IMR-90 (cell line): ENCODE data around the gene RBM8A. TPM values are rescaled to one million over a fixed set of nuclear protein-coding genes. Genes with fewer than 3 reads are reported as not detected.

ENCODE experiments used
- ATAC-seq: fragments of 200-7000 bp; cut with Tn5 transposase; 2 replicates; pipeline ENCODE4 v1.9.1; 2020; ENCODE audit warnings: low read depth, mild to moderate bottlenecking, moderate library complexity
- BruUV-seq: library from RNA; stranded (reverse); fragments of 400-500 nt; replicated peaks from 2 replicates; lab custom pipeline; 2021; lab: Mats Ljungman, UMichigan
- CTCF ChIA-PET: fragments of 300-600 bp; formaldehyde crosslinking; extraction: SDS; loops from one replicate; lab custom pipeline; 2021; ENCODE audit warnings: antibody characterized with exemption; lab: Yijun Ruan, JAX
- POLR2A ChIA-PET: fragments of 300-600 bp; sonication (Branson Sonifier 250); formaldehyde crosslinking; loops from one replicate; lab custom pipeline; 2022; ENCODE audit warnings: antibody characterized with exemption; ENCODE audit not compliant: unreplicated experiment; lab: Charles Lee
- DNase-seq: peaks from one replicate; pipeline ENCODE4 v3.0.0; 2013
- H2AFZ ChIP-seq: replicated peaks from 2 replicates; pipeline ENCODE3; 2013; ENCODE audit warnings: low read length, mild to moderate bottlenecking; ENCODE audit not compliant: poor library complexity
- H2AK5ac ChIP-seq: 2 replicates; pipeline ENCODE4 v1.6.1; 2013; ENCODE audit warnings: low read depth, low read length, inconsistent platforms
- H2AK9ac ChIP-seq: replicated peaks from 2 replicates; pipeline ENCODE3; 2013; ENCODE audit warnings: mild to moderate bottlenecking, low read depth, low read length, moderate library complexity; ENCODE audit not compliant: poor library complexity
- H2BK120ac ChIP-seq: 2 replicates; pipeline ENCODE4 v1.6.1; 2013; ENCODE audit warnings: low read depth, low read length, inconsistent platforms
- H2BK15ac ChIP-seq: 3 replicates; pipeline ENCODE4 v1.6.1; 2013; ENCODE audit warnings: low read depth, low read length, inconsistent platforms
- H2BK20ac ChIP-seq: 2 replicates; pipeline ENCODE4 v1.6.1; 2013; ENCODE audit warnings: low read depth, mild to moderate bottlenecking, inconsistent platforms, low read length, moderate library complexity
- H2BK5ac ChIP-seq: 2 replicates; pipeline ENCODE4 v1.6.1; 2013; ENCODE audit warnings: mild to moderate bottlenecking, low read depth, low read length, inconsistent platforms; ENCODE audit not compliant: poor library complexity, severe bottlenecking
- H3K14ac ChIP-seq: replicated peaks from 2 replicates; pipeline ENCODE4 v1.6.1; 2013; ENCODE audit warnings: low read depth, low read length, inconsistent platforms
- H3K18ac ChIP-seq: 2 replicates; pipeline ENCODE4 v1.6.1; 2013; ENCODE audit warnings: low read depth, low read length, control low read depth
- H3K23ac ChIP-seq: 2 replicates; pipeline ENCODE4 v1.6.1; 2013; ENCODE audit warnings: low read depth, low read length, inconsistent platforms
- H3K27ac ChIP-seq: 2 replicates; pipeline ENCODE4 v1.5.1; 2013; ENCODE audit warnings: mild to moderate bottlenecking, control low read depth, low read length; ENCODE audit not compliant: insufficient read depth
- H3K27me3 ChIP-seq: 2 replicates; pipeline ENCODE4 v1.6.1; 2013; ENCODE audit warnings: low read length; ENCODE audit not compliant: control insufficient read depth, insufficient read depth
- H3K36me3 ChIP-seq: 2 replicates; pipeline ENCODE4 v1.6.1; 2013; ENCODE audit warnings: low read length, mixed read lengths; ENCODE audit not compliant: control insufficient read depth, insufficient read depth
- H3K4ac ChIP-seq: 2 replicates; pipeline ENCODE4 v1.6.1; 2013; ENCODE audit warnings: low read depth, low read length, inconsistent platforms
- H3K4me1 ChIP-seq: 2 replicates; pipeline ENCODE4 v1.6.1; 2013; ENCODE audit warnings: low read length, mixed read lengths; ENCODE audit not compliant: control insufficient read depth, insufficient read depth
- H3K4me2 ChIP-seq: 2 replicates; pipeline ENCODE4 v1.6.1; 2013; ENCODE audit warnings: low read depth, mild to moderate bottlenecking, control low read depth, low read length, moderate library complexity
- H3K4me3 ChIP-seq: 2 replicates; pipeline ENCODE4 v1.5.1; 2013; ENCODE audit warnings: low read depth, mild to moderate bottlenecking, control low read depth, low read length, moderate library complexity; ENCODE audit not compliant: insufficient read depth
- H3K56ac ChIP-seq: 2 replicates; pipeline ENCODE4 v1.6.1; 2013; ENCODE audit warnings: low read length, inconsistent platforms; ENCODE audit not compliant: insufficient read depth; ENCODE audit errors: extremely low read depth
- H3K79me1 ChIP-seq, 2 experiments: 2 replicates each; pipeline ENCODE4 v1.6.1; 2013; ENCODE audit warnings: low read length in 2 of 2, inconsistent platforms in 1 of 2, low read depth in 1 of 2
- H3K9ac ChIP-seq: 2 replicates; pipeline ENCODE4 v1.6.1; 2013; ENCODE audit warnings: low read depth, low read length, control low read depth
- H3K9me1 ChIP-seq: 2 replicates; pipeline ENCODE4 v1.6.1; 2013; ENCODE audit warnings: low read length, inconsistent platforms; ENCODE audit not compliant: insufficient read depth
- H3K9me3 ChIP-seq: 2 replicates; pipeline ENCODE4 v1.6.1; 2013; ENCODE audit warnings: low read length; ENCODE audit not compliant: control insufficient read depth, insufficient read depth
- H4K20me1 ChIP-seq: 2 replicates; pipeline ENCODE4 v1.6.1; 2013; ENCODE audit warnings: low read length, inconsistent platforms; ENCODE audit not compliant: insufficient read depth
- H4K5ac ChIP-seq: 2 replicates; pipeline ENCODE4 v1.6.1; 2013; ENCODE audit warnings: mild to moderate bottlenecking, low read depth, low read length, control low read depth
- H4K8ac ChIP-seq, 2 experiments: 2 replicates each; pipeline ENCODE4 v1.6.1; 2013; ENCODE audit warnings: low read depth in 2 of 2, low read length in 2 of 2, control low read depth in 1 of 2, inconsistent platforms in 1 of 2
- H4K91ac ChIP-seq: 2 replicates; pipeline ENCODE4 v1.6.1; 2013; ENCODE audit warnings: low read depth, low read length, inconsistent platforms; ENCODE audit not compliant: insufficient read depth
- CEBPB ChIP-seq: IDR thresholded peaks from 2 replicates; pipeline ENCODE4 v1.6.1; 2012; ENCODE audit warnings: low read depth, low read length, improper control_type of control experiment
- MAFK ChIP-seq: IDR thresholded peaks from 2 replicates; pipeline ENCODE4 v1.6.1; 2012; ENCODE audit warnings: low read depth, low read length, improper control_type of control experiment
- WGBS, 2 experiments: methylation state at CpG; one replicate each; pipeline versions ENCODE4 v1.1.5 to v1.1.7; 2013; ENCODE audit warnings: missing lambda C conversion rate in 2 of 2; ENCODE audit not compliant: insufficient read length in 1 of 2; ENCODE audit errors: extremely low coverage in 2 of 2; 5-methylcytosine and 5-hydroxymethylcytosine counted together
- dilution Hi-C: fragments of 300-500 bp; cut with HindIII; formaldehyde crosslinking; loops from one replicate; pipeline ENCODE4 v1.14.3; 2018; ENCODE audit warnings: low sequenced_read_pairs; ENCODE audit not compliant: unreplicated experiment
- in situ Hi-C: fragments of 300-500 bp; cut with MboI; formaldehyde crosslinking; loops from 3 replicates; pipeline ENCODE4 v1.14.3; 2019; ENCODE audit warnings: low sequenced_read_pairs, inconsistent platforms, mixed read lengths
- intact Hi-C: fragments of 100-400 bp; cut with micrococcal nuclease; formaldehyde crosslinking; loops from 2 replicates; pipeline ENCODE4 v1.10.0; 2022
- polyA plus RNA-seq, 3 experiments: library from polyadenylated mRNA; depleted of rRNA; stranded (reverse); fragments of >200 nt; gene quantifications; 2 replicates each; pipeline ENCODE4 v1.2.3, GENCODE V29; 2012; ENCODE audit warnings: low replicate concordance in 1 of 3
- total RNA-seq: library from RNA; depleted of rRNA; stranded (reverse); fragments of >200 nt; gene quantifications from 2 replicates; pipeline ENCODE4 v1.2.3, GENCODE V29; 2012

Gene RBM8A
- total and polyA plus RNA-seq, 2 of the 4 experiments (the other 2 are of a cell fraction) = 94.1 to 251 TPM

DNA sequence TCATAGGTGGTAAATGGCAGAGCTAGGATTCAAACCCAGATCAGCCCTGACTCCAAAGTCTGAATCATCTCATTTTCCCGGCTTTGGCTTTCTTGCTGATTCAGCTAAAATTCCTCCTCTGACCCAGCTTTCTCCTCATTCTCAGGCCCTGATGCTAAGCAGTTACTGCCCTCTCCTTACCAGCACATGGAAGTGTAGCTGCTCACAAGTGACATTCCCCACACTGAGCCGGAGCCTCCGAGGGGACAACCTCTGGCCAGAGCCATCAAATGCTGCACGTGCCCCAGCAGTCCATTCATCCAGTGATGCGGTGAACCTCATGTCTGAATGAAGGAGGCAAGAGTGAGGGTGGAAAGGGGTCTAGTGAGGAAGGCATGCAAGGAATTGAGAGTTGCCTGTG is 28.5 kb downstream of the RBM8A start:
- Histone ChIP-seq H3K4me1 (no peaks in the 10 kb centered on the region), H2BK20ac (no peak overlapping the region), H2BK5ac (no peak overlapping the region), H3K9ac (no peak overlapping the region), H3K36me3 (no peaks in the 10 kb centered on the region), H3K4me3 (no peak overlapping the region), H3K14ac (no peak overlapping the region), H3K4ac (0 out of 2 replicates have a peak overlapping the region, but pooled peaks have one; percentile 7), H3K9me1 (peaks cover 10% of the 10 kb centered on the region; the same call in 1 of the 2 replicates), H2BK15ac (no peak overlapping the region), H4K91ac (no peak overlapping the region), H2AFZ (no peak overlapping the region), H3K56ac (no peak overlapping the region), H3K9me3 (no peaks in the 10 kb centered on the region), H3K79me1 (no peaks in the 10 kb centered on the region), H3K18ac (no peak overlapping the region), H3K27ac (no peak overlapping the region), H2AK5ac (no peak overlapping the region), H3K27me3 (no peaks in the 10 kb centered on the region), H4K8ac (no peak overlapping the region), H4K5ac (no peak overlapping the region), H3K4me2 (no peak overlapping the region), H3K23ac (no peak overlapping the region), H2BK120ac (no peak overlapping the region), H4K20me1 (no peaks in the 10 kb centered on the region), H2AK9ac (no peak overlapping the region)
- dilution Hi-C loops = no loop called here
- no peak for TF ChIP-seq CEBPB
- TF ChIP-seq MAFK = peak; percentile 99
- no TSS peak for BruUV-seq
- ATAC-seq = no peak
- ChIA-PET POLR2A (no interaction called here), CTCF (no interaction called here)
- intact Hi-C loops = loop anchor here (10.0 kb wide), 1 partner anchor 56 kb away; the partner anchor contains the start of gene LIX1L
- in situ Hi-C loops = no loop called here
- DNase-seq = no peak
- 74% methylated on average over 4 of the region's 5 CpGs; no CpG with 5 or more reads in 1 of the 2 experiments for WGBS, 2 experiments
